Mucosa of gallbladder (tissue), 1 donor: Measurements from ENCODE around the gene CTNND2. TPM values are rescaled to one million over a fixed set of nuclear protein-coding genes. Genes with fewer than 3 reads are reported as not detected.

Experiments used
- DNase-seq: peaks from one replicate; pipeline ENCODE4 v3.0.0-alpha.2; 2020; ENCODE audit warnings: low spot score
- total RNA-seq: library from RNA; stranded (reverse); gene quantifications from one replicate; pipeline ENCODE4 v1.2.1, GENCODE V29; 2021
- donor health status: DM: no; HTN: no; CAD: no.

CTNND2 gene
- total RNA-seq, 1 donor from 2014 or later, result 131 TPM

GRCh38 chr5:11777096-11777495 is 127.2 kb downstream of the CTNND2 start:
- no peak for DNase-seq

GRCh38 chr5:11770310-11770709 is 133.9 kb downstream of the CTNND2 start:
- DNase-seq, result no peak

GRCh38 chr5:11760934-11761603 is 143.2 kb downstream of the CTNND2 start:
- peak; percentile 74 for DNase-seq

GRCh38 chr5:11758321-11758720 is 145.9 kb downstream of the CTNND2 start:
- no peak for DNase-seq

- no peak for DNase-seq
Observed at GRCh38 chr5:11757661-11758060, 146.6 kb downstream of the CTNND2 start.

- DNase-seq, result no peak
Observed at GRCh38 chr5:11737010-11737409, 167.2 kb downstream of the CTNND2 start.

GRCh38 chr5:11734369-11734768 is 169.9 kb downstream of the CTNND2 start:
- DNase-seq, result no peak

- DNase-seq, result no peak
Observed at GRCh38 chr5:11733840-11734192, 170.4 kb downstream of the CTNND2 start.

- no peak for DNase-seq
Observed at GRCh38 chr5:11733185-11733839, 170.9 kb downstream of the CTNND2 start.

- peak; percentile 59 for DNase-seq
Observed at GRCh38 chr5:11724940-11725339, 179.3 kb downstream of the CTNND2 start.

GRCh38 chr5:11719888-11720481 is 184.3 kb downstream of the CTNND2 start:
- DNase-seq, result peak; percentile 69

- no peak for DNase-seq
Observed at GRCh38 chr5:11715461-11716196, 188.6 kb downstream of the CTNND2 start.

GRCh38 chr5:11711932-11712331 is 192.3 kb downstream of the CTNND2 start:
- DNase-seq, result no peak

- DNase-seq, result no peak
Observed at GRCh38 chr5:11709021-11709420, 195.2 kb downstream of the CTNND2 start.

- no peak for DNase-seq
Observed at GRCh38 chr5:11704916-11705315, 199.3 kb downstream of the CTNND2 start.

GRCh38 chr5:11700391-11700790 is 203.9 kb downstream of the CTNND2 start:
- DNase-seq, result no peak

- no peak for DNase-seq
Observed at GRCh38 chr5:11692636-11693035, 211.6 kb downstream of the CTNND2 start.

- no peak for DNase-seq
Observed at GRCh38 chr5:11687498-11687897, 216.7 kb downstream of the CTNND2 start.

- no peak for DNase-seq
Observed at GRCh38 chr5:11684607-11685006, 219.6 kb downstream of the CTNND2 start.

GRCh38 chr5:11683666-11684065 is 220.6 kb downstream of the CTNND2 start:
- DNase-seq, result peak; percentile 27

- DNase-seq, result no peak
Observed at GRCh38 chr5:11681796-11682195, 222.4 kb downstream of the CTNND2 start.

GRCh38 chr5:11679676-11680075 is 224.6 kb downstream of the CTNND2 start:
- no peak for DNase-seq

GRCh38 chr5:11675184-11675583 is 229.1 kb downstream of the CTNND2 start:
- no peak for DNase-seq
